A673 (cell line): ENCODE data around the gene TDRKH.

Experiments used
- CTCF ChIP-seq: fragments of 300-800, 200-600 bp; sonication (generic); conservative IDR thresholded peaks from 2 replicates; pipeline ENCODE4 v1.5.1; 2017; ENCODE audit warnings: low read depth, mild to moderate bottlenecking, antibody characterized with exemption, low read length, moderate library complexity, mixed read lengths
- EZH2 ChIP-seq: fragments of 200-600 bp; sonication (generic); IDR thresholded peaks from 2 replicates; pipeline ENCODE4 v1.6.1; 2017; ENCODE audit warnings: borderline replicate concordance, low read depth, mild to moderate bottlenecking, mixed read lengths, antibody characterized with exemption, low read length; ENCODE audit not compliant: poor library complexity, severe bottlenecking

- TF ChIP-seq CTCF (no peak), EZH2 (no peak)
Measured at GRCh38 chr1:151819227-151819835, 29.0 kb upstream of the TDRKH start.
